ENCODE measurements around the gene TAF11L12.
"Not testable (repeated sequence)": the region's sequence is repeated elsewhere in the genome, so short reads cannot be mapped to it uniquely, and the experiment has no call there.

GRCh38 chr5:17655201-17655759 lies 45.1 kb downstream of the TAF11L12 start:
- TF ChIP-seq, protein P1, sequence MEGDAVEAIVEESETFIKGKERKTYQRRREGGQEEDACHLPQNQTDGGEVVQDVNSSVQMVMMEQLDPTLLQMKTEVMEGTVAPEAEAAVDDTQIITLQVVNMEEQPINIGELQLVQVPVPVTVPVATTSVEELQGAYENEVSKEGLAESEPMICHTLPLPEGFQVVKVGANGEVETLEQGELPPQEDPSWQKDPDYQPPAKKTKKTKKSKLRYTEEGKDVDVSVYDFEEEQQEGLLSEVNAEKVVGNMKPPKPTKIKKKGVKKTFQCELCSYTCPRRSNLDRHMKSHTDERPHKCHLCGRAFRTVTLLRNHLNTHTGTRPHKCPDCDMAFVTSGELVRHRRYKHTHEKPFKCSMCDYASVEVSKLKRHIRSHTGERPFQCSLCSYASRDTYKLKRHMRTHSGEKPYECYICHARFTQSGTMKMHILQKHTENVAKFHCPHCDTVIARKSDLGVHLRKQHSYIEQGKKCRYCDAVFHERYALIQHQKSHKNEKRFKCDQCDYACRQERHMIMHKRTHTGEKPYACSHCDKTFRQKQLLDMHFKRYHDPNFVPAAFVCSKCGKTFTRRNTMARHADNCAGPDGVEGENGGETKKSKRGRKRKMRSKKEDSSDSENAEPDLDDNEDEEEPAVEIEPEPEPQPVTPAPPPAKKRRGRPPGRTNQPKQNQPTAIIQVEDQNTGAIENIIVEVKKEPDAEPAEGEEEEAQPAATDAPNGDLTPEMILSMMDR (IDR thresholded peaks at IDR 0.05; ENCODE audit: low read length): not testable (repeated sequence)
- not testable (repeated sequence) for TF ChIP-seq EZH2 (IDR thresholded peaks at IDR 0.05; ENCODE audit: borderline replicate concordance, low read length)
